Activated CD4-positive, alpha-beta T cell treated with anti-CD3 and anti-CD28 coated beads, Interleukin-2, amount 10 ng/mL, durations not matched to agents 7 days and 5 days (primary cell): ENCODE data around the gene INTS7. TPM values are rescaled to one million over a fixed set of nuclear protein-coding genes. Genes with fewer than 3 reads are reported as not detected.
"Not testable (repeated sequence)": the region's sequence is repeated elsewhere in the genome, so short reads cannot be mapped to it uniquely, and the experiment has no call there.

Experiments
- CTCF ChIA-PET: fragments of 350-600 bp; sonication (Branson Sonifier 250); formaldehyde crosslinking; loops from one replicate; lab custom pipeline; 2021; ENCODE audit warnings: antibody characterized with exemption; lab: Charles Lee
- POLR2A ChIA-PET: fragments of 350-600 bp; sonication (Branson Sonifier 250); formaldehyde crosslinking; loops from one replicate; lab custom pipeline; 2021; ENCODE audit warnings: antibody characterized with exemption; lab: Charles Lee
- DNase-seq: peaks from one replicate; pipeline ENCODE4 v3.0.0-alpha.2; 2020
- H3K27ac Mint-ChIP-seq: one replicate; pipeline ENCODE4 v1.8.0; 2021; ENCODE audit warnings: mild to moderate bottlenecking, moderate library complexity, mixed read lengths
- H3K27me3 Mint-ChIP-seq: one replicate; pipeline ENCODE4 v1.8.0; 2021; ENCODE audit warnings: mixed read lengths
- H3K36me3 Mint-ChIP-seq: one replicate; pipeline ENCODE4 v1.8.0; 2021; ENCODE audit warnings: low read depth, mixed read lengths
- H3K4me1 Mint-ChIP-seq: one replicate; pipeline ENCODE4 v1.8.0; 2021; ENCODE audit warnings: mixed read lengths
- H3K4me3 Mint-ChIP-seq: one replicate; pipeline ENCODE4 v1.8.0; 2021; ENCODE audit warnings: mild to moderate bottlenecking, moderate library complexity, mixed read lengths
- H3K9me3 Mint-ChIP-seq: one replicate; pipeline ENCODE4 v1.8.0; 2021; ENCODE audit warnings: mixed read lengths
- total RNA-seq, 2 experiments: library from RNA; stranded (reverse); gene quantifications; one replicate each; pipeline ENCODE4 v1.2.3, GENCODE V29; 2021

Gene INTS7
- total RNA-seq, 2 experiments from 2014 or later = 29.9 to 34.8 TPM

DNA sequence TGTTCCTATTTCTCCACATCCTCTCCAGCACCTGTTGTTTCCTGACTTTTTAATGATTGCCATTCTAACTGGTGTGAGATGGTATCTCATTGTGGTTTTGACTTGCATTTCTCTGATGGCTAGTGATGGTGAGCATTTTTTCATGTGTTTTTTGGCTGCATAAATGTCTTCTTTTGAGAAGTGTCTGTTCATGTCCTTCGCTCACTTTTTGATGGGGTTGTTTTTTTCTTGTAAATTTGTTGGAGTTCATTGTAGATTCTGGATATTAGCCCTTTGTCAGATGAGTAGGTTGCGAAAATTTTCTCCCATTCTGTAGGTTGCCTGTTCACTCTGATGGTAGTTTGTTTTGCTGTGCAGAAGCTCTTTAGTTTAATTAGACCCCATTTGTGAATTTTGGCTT is 81.3 kb downstream of the INTS7 start:
- H3K9me3 Mint-ChIP-seq, H3K4me1 Mint-ChIP-seq, CTCF ChIA-PET, H3K27me3 Mint-ChIP-seq, DNase-seq, H3K4me3 Mint-ChIP-seq, H3K27ac Mint-ChIP-seq, POLR2A ChIA-PET: not testable (repeated sequence)
- peaks cover 42% of the 10 kb centered on the region for H3K36me3 Mint-ChIP-seq

DNA sequence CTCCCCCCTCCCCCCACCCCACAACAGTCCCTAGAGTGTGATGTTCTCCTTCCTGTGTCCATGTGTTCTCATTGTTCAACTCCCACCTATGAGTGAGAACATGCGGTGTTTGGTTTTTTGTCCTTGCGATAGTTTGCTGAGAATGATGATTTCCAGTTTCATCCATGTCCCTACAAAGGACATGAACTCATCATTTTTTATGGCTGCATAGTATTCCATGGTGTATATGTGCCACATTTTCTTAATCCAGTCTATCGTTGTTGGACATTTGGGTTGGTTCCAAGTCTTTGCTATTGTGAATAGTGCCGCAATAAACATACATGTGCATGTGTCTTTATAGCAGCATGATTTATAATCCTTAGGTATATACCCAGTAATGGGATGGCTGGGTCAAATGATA is 81.8 kb downstream of the INTS7 start:
- POLR2A ChIA-PET, CTCF ChIA-PET, H3K27ac Mint-ChIP-seq, H3K27me3 Mint-ChIP-seq, H3K4me3 Mint-ChIP-seq, DNase-seq, H3K4me1 Mint-ChIP-seq, H3K9me3 Mint-ChIP-seq: not testable (repeated sequence)
- peaks cover 39% of the 10 kb centered on the region for H3K36me3 Mint-ChIP-seq

DNA sequence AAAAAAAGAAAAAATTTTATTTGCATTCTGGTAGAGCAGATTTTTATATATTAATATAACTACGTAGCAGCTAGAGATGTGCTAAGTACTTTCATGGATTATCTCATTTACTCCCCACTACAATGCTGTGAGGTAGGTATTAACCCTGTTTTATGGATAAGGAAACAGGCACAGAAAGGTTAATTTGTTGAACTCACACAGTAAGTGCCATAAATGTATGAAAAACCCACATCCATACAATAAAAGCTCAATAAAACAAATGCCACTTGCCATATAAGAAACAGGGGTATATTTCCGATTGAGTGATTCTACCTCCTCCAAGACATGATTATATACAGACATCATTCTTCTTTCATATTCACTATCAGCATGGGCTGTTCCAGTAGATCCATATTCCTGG is 83.1 kb downstream of the INTS7 start:
- no peak for DNase-seq
- Mint-ChIP-seq H3K9me3 (peaks cover 7% of the 10 kb centered on the region), H3K4me3 (no peak overlapping the region), H3K4me1 (peaks cover 13% of the 10 kb centered on the region), H3K27me3 (no peaks in the 10 kb centered on the region), H3K36me3 (peaks cover 35% of the 10 kb centered on the region), H3K27ac (no peak overlapping the region)
- ChIA-PET CTCF (interaction anchor here (1.7 kb wide), 1 partner anchor 18 kb away, joined by 6 read pairs; no protein-coding TSS in a partner anchor), POLR2A (no interaction called here)

DNA sequence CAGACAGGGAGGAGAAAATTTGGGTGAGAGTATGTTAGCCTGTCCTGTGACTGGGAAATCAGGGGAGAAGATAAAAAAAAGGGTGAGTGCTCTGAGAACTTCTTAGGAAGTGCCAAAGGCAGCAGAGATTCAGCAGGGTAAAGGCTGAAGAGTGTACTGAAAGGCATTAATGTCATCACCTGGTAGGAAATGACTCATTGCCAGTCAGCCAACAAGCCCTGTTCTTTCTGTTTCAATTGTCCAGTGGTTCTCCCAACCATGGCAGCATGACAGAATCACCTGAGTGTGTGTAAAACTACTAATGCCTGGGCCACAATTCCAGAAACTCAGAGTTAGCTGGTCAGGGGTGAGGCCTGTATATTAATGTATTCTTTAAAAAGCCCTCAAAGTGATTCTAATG is 83.5 kb downstream of the INTS7 start:
- no peak overlapping the region for H3K4me3 Mint-ChIP-seq
- ChIA-PET POLR2A (no interaction called here), CTCF (interaction anchor here (1.7 kb wide), 1 partner anchor 18 kb away, joined by 6 read pairs; no protein-coding TSS in a partner anchor)
- H3K36me3 Mint-ChIP-seq = peaks cover 30% of the 10 kb centered on the region
- DNase-seq = no peak
- H3K27ac Mint-ChIP-seq = no peak overlapping the region
- peaks cover 13% of the 10 kb centered on the region for H3K4me1 Mint-ChIP-seq
- peaks cover 7% of the 10 kb centered on the region for H3K9me3 Mint-ChIP-seq
- H3K27me3 Mint-ChIP-seq = no peaks in the 10 kb centered on the region

DNA sequence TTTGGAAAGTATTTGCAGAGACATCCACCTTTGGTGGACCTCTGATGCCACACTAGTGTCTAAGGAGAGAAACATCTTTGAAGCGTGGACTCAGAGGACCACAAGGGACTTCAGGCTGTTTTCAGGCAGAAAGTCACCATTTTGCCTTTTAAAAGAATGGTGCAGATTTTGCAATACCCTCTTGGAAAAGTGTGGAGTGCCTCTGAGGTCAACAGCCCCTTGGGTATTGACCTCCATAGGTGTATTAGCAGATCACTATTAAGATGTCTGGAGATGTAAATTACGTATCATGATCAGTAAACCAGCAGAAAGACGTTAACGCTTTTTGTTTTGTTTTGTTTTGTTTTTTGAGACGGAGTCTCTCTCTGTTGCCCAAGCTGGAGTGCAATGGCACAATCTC is 87.0 kb downstream of the INTS7 start:
- DNase-seq = no peak
- H3K9me3 Mint-ChIP-seq = no peaks in the 10 kb centered on the region
- POLR2A ChIA-PET = no interaction called here
- H3K4me3 Mint-ChIP-seq = no peak overlapping the region
- H3K36me3 Mint-ChIP-seq = peaks cover 14% of the 10 kb centered on the region
- CTCF ChIA-PET = no interaction called here
- H3K27ac Mint-ChIP-seq = no peak overlapping the region
- no peaks in the 10 kb centered on the region for H3K27me3 Mint-ChIP-seq
- H3K4me1 Mint-ChIP-seq = peaks cover 13% of the 10 kb centered on the region

DNA sequence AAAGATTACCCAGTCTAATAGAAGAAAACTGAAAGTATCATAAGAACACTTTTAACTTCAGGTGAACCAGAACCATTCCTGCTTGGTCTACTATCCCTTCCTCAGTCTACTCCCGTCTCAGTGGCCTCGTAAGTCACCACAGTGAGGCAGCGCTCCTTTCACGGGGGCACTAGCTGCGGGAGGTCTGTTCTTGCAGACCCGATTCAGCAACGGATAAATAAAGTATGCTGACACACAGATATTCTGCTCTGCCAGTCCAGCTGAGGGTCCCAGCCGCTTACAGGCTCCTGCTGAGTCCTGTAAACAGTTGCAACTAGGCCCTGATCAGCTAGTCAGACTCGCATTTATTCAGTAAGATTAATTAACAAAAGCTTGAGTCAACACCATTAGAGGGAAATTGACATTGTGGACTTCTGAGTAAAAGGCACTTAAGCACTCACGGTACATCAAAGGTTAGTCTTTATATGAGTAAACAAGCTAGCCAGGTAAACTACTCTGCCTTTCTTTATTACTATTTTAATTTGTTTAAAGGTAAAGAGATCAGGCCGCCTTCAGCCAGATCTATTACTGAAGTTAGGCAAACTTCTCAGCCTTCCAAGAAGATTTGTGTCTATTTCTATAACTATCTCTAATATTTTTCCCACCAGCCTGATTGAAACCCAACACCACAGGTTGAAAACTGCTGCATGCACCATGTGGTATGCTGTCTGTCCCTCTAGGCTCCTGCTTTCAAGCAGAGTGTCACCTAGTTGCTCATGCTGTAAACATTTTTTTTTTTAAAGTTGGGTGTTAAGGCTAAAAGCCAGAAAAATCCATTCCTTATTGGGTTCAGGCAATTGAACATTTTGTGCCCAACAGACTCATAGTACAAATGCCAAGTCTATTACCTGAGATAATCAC is 87.7 kb downstream of the INTS7 start:
- H3K9me3 Mint-ChIP-seq = no peaks in the 10 kb centered on the region

DNA sequence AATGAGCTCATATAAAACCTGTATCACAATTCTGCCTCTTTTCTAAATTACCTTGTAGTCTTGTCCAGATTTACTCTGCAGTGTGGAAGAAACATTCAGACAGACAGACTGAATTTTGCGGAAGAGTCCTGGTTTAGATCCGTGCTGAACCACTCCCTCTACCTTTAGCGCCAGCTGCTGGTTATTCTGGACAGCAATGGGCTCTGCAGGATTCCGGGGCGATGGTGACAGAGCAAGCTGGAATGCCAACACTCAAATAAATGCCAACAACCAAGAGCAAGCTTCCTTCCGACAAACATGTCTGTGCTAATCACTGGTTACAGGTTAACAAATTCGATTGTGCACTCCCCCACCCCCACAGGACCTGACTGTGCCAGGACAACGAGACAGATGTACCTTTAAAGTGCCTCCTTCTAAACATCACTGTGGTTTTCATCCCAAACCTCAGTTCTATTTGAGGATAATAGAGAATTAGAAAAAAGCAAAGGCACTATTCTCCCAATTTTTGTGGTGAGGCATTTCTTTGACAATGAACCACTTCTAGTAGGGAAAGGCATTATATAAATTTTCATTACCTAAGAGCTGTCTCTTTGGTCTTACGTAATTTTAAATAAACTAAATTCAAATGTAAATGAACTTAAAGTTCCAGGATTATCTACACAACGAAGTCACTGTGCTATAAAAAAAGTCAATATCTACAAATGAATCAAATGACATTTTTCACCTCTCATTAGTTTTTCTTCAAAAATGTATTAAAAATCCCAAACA is 90.4 kb downstream of the INTS7 start:
- no peak overlapping the region for H3K27ac Mint-ChIP-seq
- no peaks in the 10 kb centered on the region for H3K9me3 Mint-ChIP-seq
- peaks cover 31% of the 10 kb centered on the region for H3K36me3 Mint-ChIP-seq
- POLR2A ChIA-PET = no interaction called here
- peaks cover 10% of the 10 kb centered on the region for H3K4me1 Mint-ChIP-seq
- no peaks in the 10 kb centered on the region for H3K27me3 Mint-ChIP-seq
- no peak overlapping the region for H3K4me3 Mint-ChIP-seq
- CTCF ChIA-PET = interaction anchor here (1.2 to 1.3 kb wide), 2 partner anchors 11 to 91 kb away, joined by 4 read pairs; partner anchors contain the start of genes DTL and INTS7
- DNase-seq = no peak

More for the DNA sequence above, 87.7 kb downstream of the INTS7 start:
- Mint-ChIP-seq H3K36me3 (peaks cover 14% of the 10 kb centered on the region), H3K27ac (no peak overlapping the region), H3K4me3 (no peak overlapping the region), H3K27me3 (no peaks in the 10 kb centered on the region), H3K4me1 (peaks cover 13% of the 10 kb centered on the region)
- ChIA-PET POLR2A (no interaction called here), CTCF (no interaction called here)
- DNase-seq = no peak

DNA sequence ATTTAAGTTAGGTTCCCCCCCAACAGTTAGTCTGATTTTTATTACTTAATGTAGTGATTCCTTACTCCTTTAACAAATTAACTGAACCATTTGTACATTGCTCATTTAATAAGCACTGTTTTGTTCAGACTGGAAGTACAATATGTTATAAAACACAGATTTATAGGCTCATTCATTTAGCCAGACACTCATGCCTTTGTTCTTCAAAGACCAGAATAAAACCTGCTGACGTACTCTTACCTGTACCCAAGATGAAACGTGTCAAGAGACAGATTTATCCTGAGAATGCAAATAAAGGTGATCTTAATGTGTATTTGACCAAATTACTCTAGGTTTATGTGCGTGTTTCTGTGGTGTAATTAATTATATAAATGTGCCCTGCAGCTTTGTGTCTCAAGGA is 92.8 kb downstream of the INTS7 start:
- Mint-ChIP-seq H3K27ac (no peak overlapping the region), H3K4me3 (no peak overlapping the region), H3K27me3 (no peaks in the 10 kb centered on the region), H3K9me3 (no peaks in the 10 kb centered on the region), H3K36me3 (peaks cover 30% of the 10 kb centered on the region), H3K4me1 (peaks cover 27% of the 10 kb centered on the region)
- no peak for DNase-seq
- POLR2A ChIA-PET = no interaction called here
- CTCF ChIA-PET = no interaction called here

DNA sequence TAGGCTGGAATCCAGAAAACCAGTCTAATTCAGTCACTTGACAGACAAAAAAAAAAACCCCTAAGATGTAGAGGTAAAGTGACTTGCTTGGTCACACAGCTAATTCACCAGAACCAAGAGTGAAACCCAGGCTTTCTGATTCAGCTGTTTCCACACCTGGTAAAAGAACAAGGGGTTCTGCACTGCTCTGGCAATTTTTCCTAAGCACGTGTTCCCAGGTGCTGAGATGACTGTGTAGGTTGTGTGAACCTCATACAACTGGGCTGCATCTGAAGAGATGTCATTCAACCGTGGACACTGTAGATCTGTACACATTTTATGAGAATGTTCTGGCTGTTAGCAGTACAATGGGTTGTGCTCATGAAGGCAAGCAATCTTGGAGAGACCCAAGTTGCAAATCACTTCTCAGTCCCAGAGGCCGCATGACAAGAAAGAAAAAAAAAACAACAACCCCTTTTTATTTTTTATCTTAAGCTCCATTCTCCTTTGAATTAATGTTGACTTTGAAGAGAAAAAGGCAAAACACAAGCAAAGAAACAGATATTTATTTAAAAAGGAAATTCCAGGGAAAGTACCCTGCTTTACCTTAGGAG is 95.4 kb downstream of the INTS7 start:
- Mint-ChIP-seq H3K9me3 (no peaks in the 10 kb centered on the region), H3K27ac (peak overlapping the region; percentile 43), H3K27me3 (no peaks in the 10 kb centered on the region), H3K4me3 (no peak overlapping the region), H3K4me1 (peaks cover 40% of the 10 kb centered on the region), H3K36me3 (peaks cover 32% of the 10 kb centered on the region)
- CTCF ChIA-PET = interaction anchor here (0.6 to 0.7 kb wide), 3 partner anchors 68 to 602 kb away, joined by 3 to 4 read pairs (median 3); no protein-coding TSS in a partner anchor
- peak; percentile 21 for DNase-seq
- POLR2A ChIA-PET = no interaction called here

DNA sequence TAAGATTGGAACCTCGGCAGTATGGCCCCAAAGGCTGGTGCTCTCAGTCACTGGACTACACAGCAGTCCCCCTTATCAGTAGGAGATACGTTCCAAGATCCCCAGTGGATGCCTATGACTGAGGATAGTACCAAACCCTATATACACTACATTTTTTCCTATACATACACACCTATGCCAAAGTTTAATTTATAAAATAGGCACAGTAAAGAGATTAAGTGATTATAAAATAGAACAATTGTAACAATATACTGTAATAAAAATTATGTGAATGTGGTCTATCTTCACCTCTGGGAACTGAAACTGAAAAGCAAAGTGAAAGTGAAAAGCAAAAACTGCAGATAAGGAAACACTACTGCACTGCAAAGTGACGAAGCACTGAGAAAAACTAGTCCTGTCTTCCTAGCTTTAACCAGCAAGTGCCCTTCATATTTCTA is 96.8 kb downstream of the INTS7 start:
- ChIA-PET POLR2A (no interaction called here), CTCF (interaction anchor here (1.0 kb wide), 2 partner anchors 11 to 12 kb away, joined by 3 read pairs; no protein-coding TSS in a partner anchor)
- no peaks in the 10 kb centered on the region for H3K27me3 Mint-ChIP-seq
- no peaks in the 10 kb centered on the region for H3K9me3 Mint-ChIP-seq
- peak overlapping the region; percentile 68 for H3K27ac Mint-ChIP-seq
- H3K36me3 Mint-ChIP-seq = peaks cover 31% of the 10 kb centered on the region
- DNase-seq = peak; percentile 26
- H3K4me3 Mint-ChIP-seq = peak overlapping the region; percentile 6
- H3K4me1 Mint-ChIP-seq = peaks cover 43% of the 10 kb centered on the region

DNA sequence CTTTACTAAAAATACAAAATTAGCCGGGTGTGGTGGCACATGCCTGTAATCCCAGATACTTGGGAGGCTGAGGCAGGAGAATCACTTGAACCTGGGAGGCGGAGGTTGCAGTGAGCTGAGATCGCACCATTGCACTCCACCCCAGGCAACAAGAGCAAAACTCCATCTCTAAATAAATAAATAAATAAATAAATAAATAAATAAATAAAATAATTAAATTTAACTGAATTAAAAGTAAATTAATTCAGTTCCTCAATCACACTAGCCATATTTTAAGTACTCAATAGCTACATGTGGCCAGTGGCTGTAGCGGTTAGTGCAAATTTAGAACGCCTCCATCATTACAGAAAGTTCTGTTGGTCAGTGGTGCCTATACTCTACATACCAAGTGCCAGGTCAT is 97.9 kb downstream of the INTS7 start:
- H3K9me3 Mint-ChIP-seq, H3K27ac Mint-ChIP-seq, CTCF ChIA-PET, H3K4me3 Mint-ChIP-seq, POLR2A ChIA-PET, H3K27me3 Mint-ChIP-seq, DNase-seq: not testable (repeated sequence)
- peaks cover 47% of the 10 kb centered on the region for H3K4me1 Mint-ChIP-seq
- peaks cover 27% of the 10 kb centered on the region for H3K36me3 Mint-ChIP-seq

DNA sequence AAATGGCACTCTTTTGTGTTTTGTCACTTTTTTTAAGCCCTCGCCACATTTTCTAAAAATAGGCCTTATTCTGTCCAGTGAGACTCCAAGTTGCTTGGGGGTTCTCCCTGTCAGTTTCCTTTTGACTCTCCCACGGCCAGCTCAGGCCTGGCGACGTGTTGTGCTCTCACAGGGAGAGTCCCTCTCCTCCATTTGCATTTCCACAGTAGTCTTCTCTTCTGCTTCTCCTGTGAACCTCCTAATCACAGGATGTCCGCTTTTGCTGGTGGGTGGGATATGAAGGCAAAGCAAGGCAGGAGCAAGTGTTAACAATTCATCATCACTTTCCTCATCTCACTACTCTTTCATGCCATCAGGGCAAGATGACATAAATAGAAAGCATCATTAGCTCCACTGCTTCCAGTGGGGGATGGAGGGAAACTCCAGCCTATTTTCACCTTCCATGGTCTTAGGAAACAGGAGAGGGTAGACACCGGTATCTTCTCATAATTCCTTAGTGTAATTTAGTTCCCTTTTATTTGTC is 99.8 kb downstream of the INTS7 start:
- H3K27me3 Mint-ChIP-seq = no peaks in the 10 kb centered on the region
- peaks cover 12% of the 10 kb centered on the region for H3K36me3 Mint-ChIP-seq
- DNase-seq = peak; percentile 14
- CTCF ChIA-PET = no interaction called here
- no peak overlapping the region for H3K4me3 Mint-ChIP-seq
- no peaks in the 10 kb centered on the region for H3K9me3 Mint-ChIP-seq
- POLR2A ChIA-PET = no interaction called here
- no peak overlapping the region for H3K27ac Mint-ChIP-seq
- peaks cover 46% of the 10 kb centered on the region for H3K4me1 Mint-ChIP-seq
